Testis (tissue), 2 donors: ENCODE results near the gene POLD2.

Source experiments
- CTCF ChIP-seq, 3 experiments: fragments of 450-650 bp in 2 of 3; fragments of 200-600 bp in 1 of 3; sonication (generic) in 1 of 3; IDR thresholded peaks; one replicate each; pipeline ENCODE4 v1.5.1; 2016 to 2019; ENCODE audit warnings: antibody characterized with exemption in 3 of 3, mild to moderate bottlenecking in 2 of 3, moderate library complexity in 1 of 3
- POLR2A ChIP-seq: fragments of 450-650 bp; IDR thresholded peaks from one replicate; pipeline ENCODE4 v1.6.1; 2017; ENCODE audit warnings: antibody characterized with exemption, mild to moderate bottlenecking, moderate library complexity

GRCh38 chr7:44078521-44078920 lies 44.8 kb downstream of the POLD2 start:
- TF ChIP-seq CTCF (IDR thresholded peaks at IDR 0.05) (no peak), POLR2A (no peak)
